Adipose tissue (tissue), 3 donors: ENCODE results near the gene IRF2BP2. TPM values are rescaled to one million over a fixed set of nuclear protein-coding genes. Genes with fewer than 3 reads are reported as not detected.
A peak's percentile ranks its signal among the peaks of the same experiment; 100 is the strongest.

Source experiments
- H3K27ac ChIP-seq: one replicate; pipeline ENCODE4 v1.5.1; 2013; ENCODE audit warnings: low read depth, low read length
- whole genome bisulfite sequencing, 3 donors: extraction: QIAGEN DNeasy Blood & Tissue Kit; methylation state at CpG; one replicate each; pipeline ENCODE4 v1.1.7; 2013; 5-methylcytosine and 5-hydroxymethylcytosine counted together
- polyA plus RNA-seq, 3 donors: library from polyadenylated mRNA; stranded (reverse); fragments of 200-250 nt; gene quantifications; one replicate each; pipeline ENCODE4 v1.2.3, GENCODE V29; 2013
- donor health status: healthy with polysubstance abuse.
- donor health status: Bipolar disorder and iron deficiency.
- donor health status: healthy.

IRF2BP2 gene
- polyA plus RNA-seq, 3 donors, result 51.2 to 135 (median 51.5) TPM

GRCh38 chr1:234617986-234618736 is 8.2 kb upstream of the IRF2BP2 start:
- WGBS, 3 donors, result 42 to 68% (median 64%) methylated on average over 7 of the region's 7 CpGs
- H3K27ac ChIP-seq, result no peak overlapping the region

GRCh38 chr1:234617131-234617985 is 7.4 kb upstream of the IRF2BP2 start:
- no peak overlapping the region for H3K27ac ChIP-seq
- WGBS, 3 donors, result 73 to 83% (median 78%) methylated on average over 14 of the region's 14 CpGs

- H3K27ac ChIP-seq, result no peak overlapping the region
- 18 to 30% (median 22%) methylated on average over 2 of the region's 2 CpGs for whole genome bisulfite sequencing, 3 donors
These were observed 6.7 kb upstream of the IRF2BP2 start for GRCh38 chr1:234616644-234617043.

- 21 to 55% (median 51%) methylated on average over 2 of the region's 2 CpGs for WGBS, 3 donors
- H3K27ac ChIP-seq, result no peak overlapping the region
These were observed 4.1 kb upstream of the IRF2BP2 start for GRCh38 chr1:234614081-234614489.

GRCh38 chr1:234613128-234613875 is 3.3 kb upstream of the IRF2BP2 start:
- H3K27ac ChIP-seq, result peak overlapping the region; percentile 80
- 9 to 15% (median 9%) methylated on average over 12 of the region's 12 CpGs for WGBS, 3 donors

GRCh38 chr1:234612352-234613127 is 2.6 kb upstream of the IRF2BP2 start:
- H3K27ac ChIP-seq, result peak overlapping the region; percentile 96
- 0 to 1% (median 1%) methylated on average over 20 of the region's 20 CpGs for WGBS, 3 donors

GRCh38 chr1:234611847-234612351 is 1.9 kb upstream of the IRF2BP2 start:
- 32 to 40% (median 34%) methylated on average over 7 of the region's 7 CpGs for WGBS, 3 donors
- peak overlapping the region; percentile 96 for H3K27ac ChIP-seq

GRCh38 chr1:234611225-234611846 is 1.4 kb upstream of the IRF2BP2 start:
- H3K27ac ChIP-seq, result peak overlapping the region; percentile 96
- WGBS, 3 donors, result 1 to 5% (median 4%) methylated on average over 22 of the region's 22 CpGs

- H3K27ac ChIP-seq, result peak overlapping the region; percentile 96
- WGBS, 3 donors, result 0% methylated on average over 68 to 71 of the region's 71 CpGs
These were observed 767 bp upstream of the IRF2BP2 start for GRCh38 chr1:234610666-234611224.

GRCh38 chr1:234609691-234610042 is 311 bp downstream of the IRF2BP2 start:
- peak overlapping the region; percentile 80 for H3K27ac ChIP-seq
- WGBS, 3 donors, result 0 to 1% (median 1%) methylated on average over 5 to 66 of the region's 67 CpGs

GRCh38 chr1:234608911-234609690 is 877 bp downstream of the IRF2BP2 start:
- peak overlapping the region; percentile 80 for H3K27ac ChIP-seq
- 0% methylated on average over 87 to 119 of the region's 121 CpGs for WGBS, 3 donors

GRCh38 chr1:234608025-234608910 is 1.7 kb downstream of the IRF2BP2 start:
- peak overlapping the region; percentile 80 for H3K27ac ChIP-seq
- 0 to 1% (median 0%) methylated on average over 62 to 68 of the region's 68 CpGs for WGBS, 3 donors

- WGBS, 3 donors, result 0 to 2% (median 1%) methylated on average over 22 of the region's 22 CpGs
- H3K27ac ChIP-seq, result peak overlapping the region; percentile 91
These were observed 2.6 kb downstream of the IRF2BP2 start for GRCh38 chr1:234607109-234608024.

- WGBS, 3 donors, result 1% methylated on average over 4 of the region's 4 CpGs
- peak overlapping the region; percentile 42 for H3K27ac ChIP-seq
These were observed 3.2 kb downstream of the IRF2BP2 start for GRCh38 chr1:234606784-234607108.
